Astrocyte of the cerebellum (primary cell): ENCODE measurements around the gene GRK5.

Experiments used
- DNase-seq: peaks from one replicate; pipeline ENCODE4 v3.0.0-alpha.2; 2011; ENCODE audit warnings: low read depth
- H3K4me3 ChIP-seq: 2 replicates; pipeline ENCODE4 v1.5.1; 2011; ENCODE audit warnings: mild to moderate bottlenecking, low read depth, low read length, moderate library complexity
- CTCF ChIP-seq: IDR thresholded peaks from 2 replicates; pipeline ENCODE4 v1.5.1; 2012; ENCODE audit warnings: low read length, low read depth, moderate library complexity, mild to moderate bottlenecking; ENCODE audit errors: missing control alignments
- in situ Hi-C: cut with HindIII; loops from 2 replicates; pipeline ENCODE4 v1.10.0; 2017; ENCODE audit warnings: low sequenced_read_pairs

The GRK5 gene

GRCh38 chr10:119397416-119397815, 190.0 kb downstream of the GRK5 start:
- TF ChIP-seq CTCF: no peak
- in situ Hi-C loops: no loop called here
- no peak overlapping the region for H3K4me3 ChIP-seq
- DNase-seq: no peak

GRCh38 chr10:119398996-119399395, 191.6 kb downstream of the GRK5 start:
- DNase-seq: no peak
- no peak overlapping the region for H3K4me3 ChIP-seq
- in situ Hi-C loops: no loop called here
- no peak for TF ChIP-seq CTCF

GRCh38 chr10:119399466-119399865, 192.1 kb downstream of the GRK5 start:
- TF ChIP-seq CTCF: no peak
- H3K4me3 ChIP-seq: no peak overlapping the region
- in situ Hi-C loops: no loop called here
- DNase-seq: no peak

GRCh38 chr10:119401671-119402395, 194.5 kb downstream of the GRK5 start:
- H3K4me3 ChIP-seq: no peak overlapping the region
- no peak for TF ChIP-seq CTCF
- peak; percentile 50 for DNase-seq
- in situ Hi-C loops: no loop called here

GRCh38 chr10:119403921-119404320, 196.6 kb downstream of the GRK5 start:
- no peak overlapping the region for H3K4me3 ChIP-seq
- DNase-seq: no peak
- no peak for TF ChIP-seq CTCF
- in situ Hi-C loops: no loop called here

GRCh38 chr10:119404719-119405519, 197.5 kb downstream of the GRK5 start:
- no peak for TF ChIP-seq CTCF
- no peak overlapping the region for H3K4me3 ChIP-seq
- no peak for DNase-seq
- in situ Hi-C loops: no loop called here
